ENCODE measurements around the gene SPECC1.

DNA sequence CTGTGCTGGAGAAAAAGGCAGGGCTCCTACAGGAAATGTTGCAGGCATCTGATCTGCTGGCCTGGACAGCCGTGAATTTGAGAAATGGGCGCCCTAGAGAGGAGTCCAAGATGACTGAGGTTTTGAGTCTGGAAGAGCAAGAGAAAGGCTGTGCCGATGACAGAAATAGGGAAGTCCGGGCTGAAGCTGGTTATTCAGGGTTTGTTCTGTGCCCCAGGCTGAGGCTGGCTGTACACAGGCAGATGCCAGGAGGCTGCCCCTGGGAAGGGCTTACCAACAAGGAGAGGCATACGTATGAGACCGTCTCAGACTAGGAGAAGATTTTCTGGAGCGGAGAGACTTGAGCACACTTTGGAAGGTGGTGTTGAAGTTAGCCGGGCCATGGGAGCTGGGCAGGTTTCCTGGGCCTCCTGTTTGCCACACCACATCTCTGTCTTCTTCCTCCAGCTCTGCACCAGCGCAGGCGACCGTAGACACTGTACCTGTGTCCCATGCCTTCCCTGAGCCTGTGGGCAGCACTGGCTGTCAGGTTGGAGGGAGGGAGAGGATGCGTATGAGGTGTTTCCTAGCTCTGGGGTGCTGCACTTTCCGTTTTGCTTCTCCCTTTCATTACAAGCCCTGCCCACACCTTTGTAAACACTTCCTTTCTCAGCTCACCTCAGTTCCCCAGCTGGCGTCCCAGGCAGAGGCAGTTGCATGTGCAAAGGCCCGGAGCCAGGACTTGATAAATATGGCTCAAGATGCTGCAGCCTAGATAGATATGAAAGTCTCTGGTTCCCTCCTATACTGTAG lies 80.8 kb downstream of the SPECC1 start:
- TF ChIP-seq POLR2A (IDR thresholded peaks at IDR 0.05; ENCODE audit: low read depth, low read length) (no peak), POLR2AphosphoS5 (IDR thresholded peaks at IDR 0.05; ENCODE audit: insufficient read depth, low read depth, low read length) (no peak), EZH2 (IDR thresholded peaks at IDR 0.05; ENCODE audit: borderline replicate concordance, low read depth, low read length, severe bottlenecking) (no peak), MYC (IDR thresholded peaks at IDR 0.05; ENCODE audit: low read depth, low read length) (no peak)
- TF ChIP-seq, protein P1, sequence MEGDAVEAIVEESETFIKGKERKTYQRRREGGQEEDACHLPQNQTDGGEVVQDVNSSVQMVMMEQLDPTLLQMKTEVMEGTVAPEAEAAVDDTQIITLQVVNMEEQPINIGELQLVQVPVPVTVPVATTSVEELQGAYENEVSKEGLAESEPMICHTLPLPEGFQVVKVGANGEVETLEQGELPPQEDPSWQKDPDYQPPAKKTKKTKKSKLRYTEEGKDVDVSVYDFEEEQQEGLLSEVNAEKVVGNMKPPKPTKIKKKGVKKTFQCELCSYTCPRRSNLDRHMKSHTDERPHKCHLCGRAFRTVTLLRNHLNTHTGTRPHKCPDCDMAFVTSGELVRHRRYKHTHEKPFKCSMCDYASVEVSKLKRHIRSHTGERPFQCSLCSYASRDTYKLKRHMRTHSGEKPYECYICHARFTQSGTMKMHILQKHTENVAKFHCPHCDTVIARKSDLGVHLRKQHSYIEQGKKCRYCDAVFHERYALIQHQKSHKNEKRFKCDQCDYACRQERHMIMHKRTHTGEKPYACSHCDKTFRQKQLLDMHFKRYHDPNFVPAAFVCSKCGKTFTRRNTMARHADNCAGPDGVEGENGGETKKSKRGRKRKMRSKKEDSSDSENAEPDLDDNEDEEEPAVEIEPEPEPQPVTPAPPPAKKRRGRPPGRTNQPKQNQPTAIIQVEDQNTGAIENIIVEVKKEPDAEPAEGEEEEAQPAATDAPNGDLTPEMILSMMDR (IDR thresholded peaks at IDR 0.05; ENCODE audit: extremely low read depth in 1 of 2, insufficient read depth in 1 of 2, low read depth in 1 of 2, low read length in 2 of 2) = no peak
